Gastrocnemius medialis (tissue), 4 donors: ENCODE data around the gene NADK.

Experiments
- CTCF ChIP-seq, 5 experiments: fragments of 450-650 bp in 3 of 5; fragments of 200-600 bp in 2 of 5; sonication (generic) in 2 of 5; IDR thresholded peaks in 4 of 5; conservative IDR thresholded peaks in 1 of 5; 1 replicate in 4 of 5; 2 replicates in 1 of 5; pipeline ENCODE4 v1.5.1; 2016 to 2019; ENCODE audit warnings: antibody characterized with exemption in 5 of 5, mild to moderate bottlenecking in 3 of 5, moderate library complexity in 3 of 5
- POLR2A ChIP-seq, 2 donors: fragments of 450-650 bp; IDR thresholded peaks; one replicate each; pipeline ENCODE4 v1.6.1; 2017; ENCODE audit warnings: antibody characterized with exemption in 2 of 2, mild to moderate bottlenecking in 2 of 2, moderate library complexity in 2 of 2

GRCh38 chr1:1756661-1757421 is 21.4 kb downstream of the NADK start:
- TF ChIP-seq CTCF (IDR thresholded peaks at IDR 0.05 in 4 of 5, conservative IDR thresholded peaks at IDR 0.05 in 1 of 5), result no peak
- no peak for TF ChIP-seq POLR2A (IDR thresholded peaks at IDR 0.05)
